D721Med (cell line): ENCODE results near the gene TMCO6.
"Not testable (repeated sequence)": the region's sequence is repeated elsewhere in the genome, so short reads cannot be mapped to it uniquely, and the experiment has no call there.

Experiments
- DNase-seq: peaks from one replicate; pipeline ENCODE4 v3.0.0; 2011; ENCODE audit warnings: low spot score; ENCODE audit not compliant: insufficient read length
- FAIRE-seq: peaks from 2 replicates; lab custom pipeline; 2011; peaks lifted over from hg19 to GRCh38; lab: Jason Lieb, UNC
- CTCF ChIP-seq: IDR thresholded peaks from 2 replicates; pipeline ENCODE4 v1.5.1; 2012; ENCODE audit warnings: mild to moderate bottlenecking, control low read depth; ENCODE audit not compliant: insufficient read depth; ENCODE audit errors: missing control alignments

Gene TMCO6

GRCh38 chr5:140598836-140599235, 40.4 kb upstream of the TMCO6 start:
- TF ChIP-seq CTCF = no peak
- no peak for DNase-seq
- FAIRE-seq = no peak

DNA sequence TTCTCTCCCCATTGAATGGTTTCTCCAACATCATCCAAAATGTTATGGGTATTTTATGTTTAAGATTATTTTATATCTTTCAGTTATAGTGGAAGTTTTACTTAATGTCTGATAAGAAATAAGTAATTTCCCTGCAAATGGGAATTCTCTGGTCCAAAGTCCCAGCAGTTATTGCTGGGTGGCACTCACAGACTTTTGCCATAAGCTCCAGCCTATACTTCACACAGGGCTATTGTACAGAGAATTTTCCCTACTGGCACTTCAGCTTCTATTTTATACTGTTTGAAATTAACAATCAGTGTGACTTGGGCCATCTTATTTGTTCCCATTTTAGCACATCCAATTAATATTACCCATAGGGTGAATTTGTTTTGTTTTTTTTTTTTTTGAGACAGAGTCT, 39.2 kb upstream of the TMCO6 start:
- TF ChIP-seq CTCF = no peak
- DNase-seq = no peak

DNA sequence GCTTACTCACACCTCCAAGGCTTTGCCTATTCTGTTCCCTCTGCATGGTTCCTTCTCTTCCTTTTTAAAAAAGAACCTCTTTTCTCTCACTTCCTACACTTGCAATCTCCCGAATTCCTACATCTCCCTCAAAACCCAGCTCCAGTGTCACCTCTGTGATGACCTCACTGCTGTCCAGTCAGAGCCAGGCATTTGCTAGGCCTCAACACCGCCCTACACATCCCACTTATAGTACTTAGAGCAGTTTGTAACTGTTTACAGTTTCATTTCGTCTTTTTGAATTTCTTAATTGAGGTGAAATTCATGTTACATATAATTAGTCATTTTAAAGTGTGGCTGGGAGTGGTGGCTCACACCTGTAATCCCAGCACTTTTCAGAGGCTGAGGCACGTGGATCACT, 37.1 kb upstream of the TMCO6 start:
- no peak for DNase-seq
- TF ChIP-seq CTCF = no peak
- no peak for FAIRE-seq

More for the DNA sequence above, 39.2 kb upstream of the TMCO6 start:
- no peak for FAIRE-seq

DNA sequence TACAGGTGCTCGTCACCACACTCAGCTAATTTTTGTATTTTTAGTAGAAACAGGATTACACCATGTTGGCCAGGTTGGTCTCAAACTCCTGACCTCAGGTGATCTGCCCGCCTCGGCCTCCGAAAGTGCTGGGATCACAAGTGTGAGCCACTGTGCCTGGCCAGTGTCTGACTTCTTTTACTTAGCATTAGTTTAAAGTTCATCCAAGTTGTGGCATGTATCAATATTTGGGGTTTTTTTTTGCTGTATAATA, 35.9 kb upstream of the TMCO6 start:
- DNase-seq, FAIRE-seq: not testable (repeated sequence)

- DNase-seq (no peak), FAIRE-seq (no peak)
- no peak for TF ChIP-seq CTCF
Measured at GRCh38 chr5:140603734-140604133, 35.5 kb upstream of the TMCO6 start.

GRCh38 chr5:140605879-140606278, 33.4 kb upstream of the TMCO6 start:
- FAIRE-seq = no peak
- TF ChIP-seq CTCF = no peak

DNA sequence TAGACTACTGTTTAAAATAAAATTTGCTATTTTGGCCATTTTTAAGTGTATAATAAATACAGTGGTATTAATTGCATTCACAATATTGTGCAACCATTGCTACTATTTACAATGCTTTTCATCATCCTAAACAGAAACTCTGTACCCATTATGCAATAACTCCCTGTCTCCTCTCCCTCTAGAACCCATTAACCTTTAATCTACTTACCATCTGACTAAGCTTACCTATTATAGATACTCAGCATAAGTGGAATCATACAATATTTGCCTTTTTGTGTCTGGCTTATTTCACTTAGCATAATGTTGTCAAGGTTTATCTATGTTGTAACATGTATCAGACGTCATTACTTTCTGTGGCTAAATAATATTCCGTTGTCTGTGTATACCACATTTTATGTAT, 32.2 kb upstream of the TMCO6 start:
- TF ChIP-seq CTCF = no peak
- no peak for DNase-seq
- FAIRE-seq = peak; percentile 63

More at GRCh38 chr5:140605879-140606278, 33.4 kb upstream of the TMCO6 start:
- no peak for DNase-seq

DNA sequence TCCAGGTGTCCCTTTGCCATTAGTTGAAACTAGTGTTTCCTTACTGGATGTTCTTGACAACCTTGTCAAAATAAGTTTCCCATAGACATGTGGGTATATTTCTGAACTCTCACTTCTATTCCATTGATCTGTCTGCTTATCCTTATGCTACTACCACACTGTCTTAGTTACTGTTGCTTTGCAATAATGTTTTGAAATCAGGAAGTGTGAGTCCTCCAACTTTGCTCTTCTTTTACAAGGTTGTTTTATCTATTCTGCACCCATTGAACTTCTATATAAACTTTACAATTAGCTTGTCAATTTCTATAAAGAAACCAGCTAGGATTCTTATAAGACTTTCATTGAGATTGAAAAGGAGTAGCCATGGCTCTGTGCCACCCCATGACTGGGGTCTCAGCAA, 30.5 kb upstream of the TMCO6 start:
- no peak for FAIRE-seq
- no peak for DNase-seq
- TF ChIP-seq CTCF = no peak
